Endothelial cell of umbilical vein (primary cell): Measurements from ENCODE around the gene NCOA7. TPM values are rescaled to one million over a fixed set of nuclear protein-coding genes. Genes with fewer than 3 reads are reported as not detected.

Experiments used
- BruUV-seq: library from RNA; stranded (reverse); fragments of 400-500 nt; replicated peaks from 2 replicates; lab custom pipeline; 2021; lab: Mats Ljungman, UMichigan
- CTCF ChIA-PET: fragments of 300-600, 350-600 bp; sonication (Branson Sonifier 250); formaldehyde crosslinking; loops from one replicate; lab custom pipeline; 2021; ENCODE audit warnings: antibody characterized with exemption, inconsistent platforms; lab: Charles Lee
- POLR2A ChIA-PET: fragments of 300-600, 350-600 bp; sonication (Branson Sonifier 250); formaldehyde crosslinking; loops from one replicate; lab custom pipeline; 2021; ENCODE audit warnings: antibody characterized with exemption, inconsistent platforms; lab: Charles Lee
- DNase-seq: peaks from one replicate; pipeline ENCODE4 v3.0.0-alpha.2; 2011; ENCODE audit warnings: low read depth, low spot score
- FAIRE-seq: peaks from 2 replicates; lab custom pipeline; 2011; peaks lifted over from hg19 to GRCh38; lab: Jason Lieb, UNC
- H2AFZ ChIP-seq: 2 replicates; pipeline ENCODE4 v1.6.0; 2012; ENCODE audit warnings: low read depth, low read length, control low read depth, inconsistent platforms
- H3K27ac ChIP-seq: 2 replicates; pipeline ENCODE4 v1.5.1; 2011; ENCODE audit warnings: low read depth, mild to moderate bottlenecking, control low read depth, low read length, moderate library complexity; ENCODE audit not compliant: insufficient read depth
- H3K27me3 ChIP-seq, 2 experiments: 2 replicates each; pipeline versions ENCODE4 v1.6.0 to v1.6.1; 2011; ENCODE audit warnings: low read length in 2 of 2, mixed read lengths in 1 of 2; ENCODE audit not compliant: control insufficient read depth in 2 of 2, insufficient read depth in 2 of 2
- H3K36me3 ChIP-seq, 2 experiments: 2 replicates in 1 of 2; 3 replicates in 1 of 2; pipeline ENCODE4 v1.5.1; 2011; ENCODE audit warnings: low read length in 2 of 2, mild to moderate bottlenecking in 1 of 2, moderate library complexity in 1 of 2; ENCODE audit not compliant: control insufficient read depth in 2 of 2, insufficient read depth in 2 of 2; ENCODE audit errors: extremely low read depth in 1 of 2
- H3K4me1 ChIP-seq: 3 replicates; pipeline ENCODE4 v1.5.1; 2011; ENCODE audit warnings: mild to moderate bottlenecking, low read length; ENCODE audit not compliant: control insufficient read depth, insufficient read depth; ENCODE audit errors: extremely low read depth
- H3K4me2 ChIP-seq: 2 replicates; pipeline ENCODE4 v1.6.1; 2011; ENCODE audit warnings: low read length, control low read depth, mixed read lengths; ENCODE audit not compliant: insufficient read depth
- H3K4me3 ChIP-seq, 3 experiments: fragments of 200-600 bp in 1 of 3; sonication (generic), shearing (Covaris generic) in 1 of 3; replicated peaks in 1 of 3; 2 replicates each; pipeline ENCODE4 v1.5.1; 2011 to 2016; ENCODE audit warnings: control low read depth in 3 of 3, low read length in 3 of 3, mild to moderate bottlenecking in 2 of 3, inconsistent platforms in 1 of 3, low read depth in 1 of 3, moderate library complexity in 1 of 3; ENCODE audit not compliant: insufficient read depth in 1 of 3
- H3K79me2 ChIP-seq: 2 replicates; pipeline ENCODE4 v1.6.0; 2012; ENCODE audit warnings: low read length, inconsistent platforms; ENCODE audit not compliant: control insufficient read depth, insufficient read depth
- H3K9ac ChIP-seq: replicated peaks from 2 replicates; pipeline ENCODE3; 2011; ENCODE audit warnings: low read length, control low read depth; ENCODE audit not compliant: insufficient read depth; ENCODE audit errors: extremely low read depth
- H3K9me1 ChIP-seq: replicated peaks from 3 replicates; pipeline ENCODE4 v1.6.0; 2011; ENCODE audit warnings: mild to moderate bottlenecking, low read length; ENCODE audit not compliant: control insufficient read depth, insufficient read depth; ENCODE audit errors: extremely low read depth
- H3K9me3 ChIP-seq: replicated peaks from 2 replicates; pipeline ENCODE4 v1.5.1; 2012; ENCODE audit warnings: low read length, inconsistent platforms; ENCODE audit not compliant: control insufficient read depth, insufficient read depth
- H4K20me1 ChIP-seq: replicated peaks from 2 replicates; pipeline ENCODE3; 2011; ENCODE audit warnings: mild to moderate bottlenecking, low read length; ENCODE audit not compliant: control insufficient read depth, insufficient read depth; ENCODE audit errors: extremely low read depth
- EZH2 ChIP-seq: IDR thresholded peaks from 2 replicates; pipeline ENCODE4 v1.6.1; 2012; ENCODE audit warnings: borderline replicate concordance, low read depth, mild to moderate bottlenecking, moderate library complexity, low read length, inconsistent platforms; ENCODE audit not compliant: severe bottlenecking
- FOS ChIP-seq: IDR thresholded peaks from 2 replicates; pipeline ENCODE4 v1.6.1; 2011; ENCODE audit warnings: mild to moderate bottlenecking, low read length, moderate library complexity, borderline replicate concordance; ENCODE audit not compliant: insufficient read depth
- GATA2 ChIP-seq: IDR thresholded peaks from 2 replicates; pipeline ENCODE4 v1.7.0; 2011; ENCODE audit warnings: low read depth, mild to moderate bottlenecking, moderate library complexity, mixed read lengths, low read length; ENCODE audit not compliant: insufficient read length, insufficient read depth
- JUN ChIP-seq: IDR thresholded peaks from 2 replicates; pipeline ENCODE4 v1.6.1; 2011; ENCODE audit warnings: borderline replicate concordance, low read depth; ENCODE audit not compliant: insufficient read length, insufficient read depth
- MAX ChIP-seq: IDR thresholded peaks from 2 replicates; pipeline ENCODE4 v1.6.1; 2011; ENCODE audit not compliant: insufficient read depth, insufficient read length
- MYC ChIP-seq: IDR thresholded peaks from one replicate; pipeline ENCODE4 v1.6.1; 2011; ENCODE audit warnings: mild to moderate bottlenecking, low read depth, low read length
- POLR2A ChIP-seq: IDR thresholded peaks from 2 replicates; pipeline ENCODE4 v1.6.1; 2012; ENCODE audit warnings: low read depth, mild to moderate bottlenecking, control low read depth, low read length
- POLR2AphosphoS5 ChIP-seq: IDR thresholded peaks from 2 replicates; pipeline ENCODE4 v1.6.1; 2012; ENCODE audit warnings: low read depth, mild to moderate bottlenecking, control low read depth, low read length, moderate library complexity; ENCODE audit not compliant: insufficient read depth
- dilution Hi-C: fragments of 300-500 bp; cut with MboI; formaldehyde crosslinking; loops from one replicate; pipeline ENCODE4 v1.15.0; 2019; ENCODE audit warnings: low sequenced_read_pairs; ENCODE audit not compliant: extremely low pct_ligation_motif_present
- intact Hi-C: fragments of 100-400 bp; cut with micrococcal nuclease; formaldehyde crosslinking; loops from one replicate; pipeline ENCODE4 v1.10.0; 2022
- polyA plus RNA-seq, 4 experiments: library from polyadenylated mRNA; depleted of rRNA in 3 of 4; stranded (reverse) in 3 of 4; unstranded in 1 of 4; fragments of >200 nt; gene quantifications; 2 replicates each; pipeline versions ENCODE4 v1.2.1 to v1.2.3, GENCODE V29; 2011 to 2012; ENCODE audit warnings: missing spikeins in 1 of 4
- total RNA-seq: library from RNA; stranded (reverse); gene quantifications from 2 replicates; pipeline ENCODE4 v1.2.3, GENCODE V29; 2021
- TF ChIP-seq, protein P1 (sequence below), 2 donors: IDR thresholded peaks; 1 replicate in 1 of 2; 2 replicates in 1 of 2; pipeline ENCODE4 v1.5.1; 2011; ENCODE audit warnings: low read length in 2 of 2, mild to moderate bottlenecking in 2 of 2, moderate library complexity in 2 of 2, control low read depth in 1 of 2, inconsistent platforms in 1 of 2, low read depth in 1 of 2; ENCODE audit not compliant: insufficient read depth in 1 of 2; ENCODE audit errors: extremely low read depth in 1 of 2

The NCOA7 gene
- total and polyA plus RNA-seq, 2 donors (not counting 3 experiments of a cell fraction or from before 2014, with no cell fraction given), result 27.7 to 71.2 TPM

DNA sequence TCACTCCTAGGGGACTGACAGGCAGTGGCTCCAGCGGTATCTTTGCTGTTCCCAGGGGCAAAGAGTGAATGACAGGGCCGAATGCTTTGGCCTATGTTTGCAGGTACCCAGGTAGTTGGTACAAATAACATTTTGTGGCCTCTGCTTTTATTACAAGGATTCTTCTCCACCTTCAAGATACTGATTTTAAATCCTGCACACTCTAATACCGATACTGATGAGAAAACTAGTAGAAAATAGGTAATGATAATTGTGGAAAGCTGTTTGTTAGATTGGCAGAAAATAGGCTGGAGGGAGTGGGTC is 166.6 kb downstream of the NCOA7 start:
- intact Hi-C loops, result loop anchor here (5.0 kb wide), 2 partner anchors 100 to 645 kb away; no protein-coding TSS in a partner anchor
- TF ChIP-seq MYC, result no peak
- TF ChIP-seq EZH2, result no peak
- TF ChIP-seq GATA2, result no peak
- no peak for TF ChIP-seq FOS
- TF ChIP-seq POLR2AphosphoS5, result no peak
- TF ChIP-seq, protein P1, sequence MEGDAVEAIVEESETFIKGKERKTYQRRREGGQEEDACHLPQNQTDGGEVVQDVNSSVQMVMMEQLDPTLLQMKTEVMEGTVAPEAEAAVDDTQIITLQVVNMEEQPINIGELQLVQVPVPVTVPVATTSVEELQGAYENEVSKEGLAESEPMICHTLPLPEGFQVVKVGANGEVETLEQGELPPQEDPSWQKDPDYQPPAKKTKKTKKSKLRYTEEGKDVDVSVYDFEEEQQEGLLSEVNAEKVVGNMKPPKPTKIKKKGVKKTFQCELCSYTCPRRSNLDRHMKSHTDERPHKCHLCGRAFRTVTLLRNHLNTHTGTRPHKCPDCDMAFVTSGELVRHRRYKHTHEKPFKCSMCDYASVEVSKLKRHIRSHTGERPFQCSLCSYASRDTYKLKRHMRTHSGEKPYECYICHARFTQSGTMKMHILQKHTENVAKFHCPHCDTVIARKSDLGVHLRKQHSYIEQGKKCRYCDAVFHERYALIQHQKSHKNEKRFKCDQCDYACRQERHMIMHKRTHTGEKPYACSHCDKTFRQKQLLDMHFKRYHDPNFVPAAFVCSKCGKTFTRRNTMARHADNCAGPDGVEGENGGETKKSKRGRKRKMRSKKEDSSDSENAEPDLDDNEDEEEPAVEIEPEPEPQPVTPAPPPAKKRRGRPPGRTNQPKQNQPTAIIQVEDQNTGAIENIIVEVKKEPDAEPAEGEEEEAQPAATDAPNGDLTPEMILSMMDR (IDR thresholded peaks at IDR 0.05; ENCODE audit: extremely low read depth in 1 of 2, insufficient read depth in 1 of 2, low read depth in 1 of 2, low read length in 2 of 2), result no peak
- TF ChIP-seq JUN, result no peak
- TF ChIP-seq POLR2A, result no peak
- TF ChIP-seq MAX, result no peak
- DNase-seq (no peak), FAIRE-seq (no peak)
- no peaks in the 10 kb centered on the region for H3K9me1 ChIP-seq
- peak overlapping the region; percentile 47 for H3K27ac ChIP-seq
- CTCF ChIA-PET, result interaction anchor here (0.8 to 8.4 kb wide), 19 partner anchors 10 to 656 kb away, joined by 3 to 138 read pairs (median 13); partner anchors contain the start of genes HDDC2 and NCOA7
- H4K20me1 ChIP-seq, result no peaks in the 10 kb centered on the region
- no peaks in the 10 kb centered on the region for H3K79me2 ChIP-seq
- H3K27me3 ChIP-seq, result no peaks in the 10 kb centered on the region
- peak overlapping the region; percentile 86 for H3K9ac ChIP-seq
- H3K4me3 ChIP-seq, result peak overlapping the region; percentile 46 to 74 (median 58)
- dilution Hi-C loops, result no loop called here
- H3K4me1 ChIP-seq, result peaks cover 15% of the 10 kb centered on the region
- H3K9me3 ChIP-seq, result no peaks in the 10 kb centered on the region
- no TSS peak for BruUV-seq
- H2AFZ ChIP-seq, result peak overlapping the region; percentile 93
- no peaks in the 10 kb centered on the region for H3K36me3 ChIP-seq
- POLR2A ChIA-PET, result interaction anchor here (0.7 to 1.3 kb wide), 3 partner anchors 47 to 168 kb away, joined by 3 to 4 read pairs (median 3); partner anchors contain the start of gene NCOA7
- peak overlapping the region; percentile 57 for H3K4me2 ChIP-seq
